HepG2 (cell line): ENCODE results near the gene C12orf56. TPM values are rescaled to one million over a fixed set of nuclear protein-coding genes. Genes with fewer than 3 reads are reported as not detected.

Experiments used
- ATAC-seq: fragments of 200-7000 bp; cut with Tn5 transposase; 3 replicates; pipeline ENCODE4 v1.9.1; 2020; ENCODE audit warnings: mild to moderate bottlenecking, moderate library complexity
- BruUV-seq: library from RNA; stranded (reverse); fragments of 400-500 nt; replicated peaks from 2 replicates; lab custom pipeline; 2021; lab: Mats Ljungman, UMichigan
- CTCF ChIA-PET: fragments of 300-600 bp; formaldehyde crosslinking; extraction: SDS; loops from one replicate; lab custom pipeline; 2021; ENCODE audit warnings: low total read pairs, inconsistent platforms, low intra/inter-chr PET ratio; lab: Yijun Ruan, JAX
- POLR2A ChIA-PET: fragments of 350-600 bp; sonication (Branson Sonifier 250); formaldehyde crosslinking; loops from one replicate; lab custom pipeline; 2020; ENCODE audit warnings: antibody characterized with exemption, inconsistent platforms; lab: Yijun Ruan, JAX
- DNase-seq: peaks from one replicate; pipeline ENCODE4 v3.0.0-alpha.2; 2015; ENCODE audit warnings: low spot score
- FAIRE-seq: peaks from 3 replicates; lab custom pipeline; 2011; peaks lifted over from hg19 to GRCh38; lab: Jason Lieb, UNC
- H2AFZ ChIP-seq: one replicate; pipeline ENCODE4 v1.6.1; 2011; ENCODE audit warnings: low read length, inconsistent platforms
- H3K27ac ChIP-seq: fragments of 300-600 bp; 3 replicates; pipeline ENCODE4 v1.8.0; 2011; ENCODE audit warnings: mixed run types, mild to moderate bottlenecking, mixed read lengths, low read length, inconsistent platforms; ENCODE audit not compliant: insufficient read depth; ENCODE audit errors: extremely low read length
- H3K27me3 ChIP-seq, 2 experiments: fragments of 200-600 bp in 1 of 2; 2 replicates in 1 of 2; 3 replicates in 1 of 2; pipeline versions ENCODE4 v1.6.0 to v1.8.0; 2011; ENCODE audit warnings: low read length in 2 of 2, mild to moderate bottlenecking in 2 of 2, moderate library complexity in 2 of 2, inconsistent platforms in 1 of 2; ENCODE audit not compliant: insufficient read depth in 2 of 2, control insufficient read depth in 1 of 2
- H3K36me3 ChIP-seq, 2 experiments: fragments of 200-600 bp in 1 of 2; replicated peaks in 1 of 2; 2 replicates in 1 of 2; 3 replicates in 1 of 2; pipeline versions ENCODE4 v1.5.1 to v1.8.0; 2011; ENCODE audit warnings: low read length in 2 of 2, inconsistent platforms in 1 of 2; ENCODE audit not compliant: insufficient read depth in 2 of 2, control insufficient read depth in 1 of 2
- H3K4me1 ChIP-seq: 2 replicates; pipeline ENCODE4 v1.5.1; 2012; ENCODE audit warnings: low read length, inconsistent platforms; ENCODE audit not compliant: insufficient read depth
- H3K4me2 ChIP-seq: 2 replicates; pipeline ENCODE4 v1.6.0; 2011; ENCODE audit warnings: low read depth, low read length, inconsistent platforms
- H3K4me3 ChIP-seq, 3 experiments: fragments of 200-600 bp in 1 of 3; sonication (generic), shearing (Covaris generic) in 1 of 3; replicated peaks in 1 of 3; 2 replicates each; pipeline ENCODE4 v1.5.1; 2011 to 2016; ENCODE audit warnings: low read length in 3 of 3, inconsistent platforms in 2 of 3, low read depth in 2 of 3, mild to moderate bottlenecking in 2 of 3, control low read depth in 1 of 3, mixed read lengths in 1 of 3; ENCODE audit not compliant: insufficient read depth in 1 of 3
- H3K79me2 ChIP-seq: one replicate; pipeline ENCODE4 v1.6.1; 2011; ENCODE audit warnings: low read length, inconsistent platforms; ENCODE audit not compliant: insufficient read depth
- H3K9ac ChIP-seq: 2 replicates; pipeline ENCODE4 v1.6.0; 2011; ENCODE audit warnings: mild to moderate bottlenecking, low read depth, low read length, inconsistent platforms; ENCODE audit not compliant: insufficient read depth
- H3K9me3 ChIP-seq: 2 replicates; pipeline ENCODE4 v1.5.1; 2012; ENCODE audit warnings: mild to moderate bottlenecking, low read length
- H4K20me1 ChIP-seq: 2 replicates; pipeline ENCODE4 v1.6.0; 2011; ENCODE audit warnings: inconsistent platforms, mild to moderate bottlenecking, low read length, moderate library complexity; ENCODE audit not compliant: insufficient read depth
- CEBPB ChIP-seq: IDR thresholded peaks from 2 replicates; pipeline ENCODE4 v1.6.1; 2011; ENCODE audit warnings: low read depth, low read length, improper control_type of control experiment, borderline replicate concordance
- ELF4 ChIP-seq: sonication (generic); formaldehyde crosslinking; IDR thresholded peaks from 2 replicates; pipeline ENCODE4 v1.5.0; 2020; ENCODE audit warnings: missing genetic modification reagents, mild to moderate bottlenecking, moderate library complexity, borderline replicate concordance
- HOXA5 ChIP-seq: sonication (generic); formaldehyde crosslinking; IDR thresholded peaks from 2 replicates; pipeline ENCODE4 v1.4.0; 2020; ENCODE audit warnings: missing genetic modification reagents
- PCBP2 ChIP-seq: fragments of 200-400 bp; formaldehyde crosslinking; optimal IDR thresholded peaks from 2 replicates; pipeline ENCODE3; 2018; ENCODE audit warnings: low read length, low read depth; ENCODE audit not compliant: poor library complexity, severe bottlenecking
- RARA ChIP-seq: IDR thresholded peaks from 2 replicates; pipeline ENCODE4 v1.6.1; 2016; ENCODE audit warnings: missing genetic modification reagents, missing compliant biosample characterization
- ZMYM2 ChIP-seq: sonication (generic); formaldehyde crosslinking; IDR thresholded peaks from 2 replicates; pipeline ENCODE4 v1.8.0; 2022; ENCODE audit warnings: mild to moderate bottlenecking, missing genetic modification reagents
- WGBS: methylation state at CpG from one replicate; pipeline ENCODE4 v1.1.6; 2017; ENCODE audit warnings: low lambda C conversion rate; 5-methylcytosine and 5-hydroxymethylcytosine counted together
- in situ Hi-C: cut with HindIII; loops from 2 replicates; pipeline ENCODE4 v1.10.0; 2017; ENCODE audit warnings: low pct_unique_long_range_greater_than_20kb; ENCODE audit not compliant: extremely low pct_ligation_motif_present
- intact Hi-C: fragments of 100-400 bp; cut with micrococcal nuclease; formaldehyde crosslinking; loops from one replicate; pipeline ENCODE4 v1.10.0; 2022; ENCODE audit not compliant: unreplicated experiment
- polyA plus RNA-seq, 8 experiments: library from polyadenylated mRNA; depleted of rRNA in 3 of 8; stranded (reverse) in 7 of 8; unstranded in 1 of 8; fragments of >200 nt; fragmentation: Illumina TruSeq in 4 of 8; extraction: Trizol in 4 of 8; gene quantifications; 2 replicates each; pipeline versions ENCODE4 v1.2.1 to v1.2.3, GENCODE V29; 2011 to 2016; ENCODE audit warnings: low read depth in 4 of 8, missing spikeins in 1 of 8, mixed read lengths in 1 of 8; ENCODE audit not compliant: insufficient read depth in 1 of 8
- total RNA-seq, 5 experiments: library from RNA; depleted of rRNA; stranded (reverse); fragments of >200 nt; fragmentation: Illumina TruSeq; extraction: Trizol; gene quantifications; 2 replicates each; pipeline ENCODE4 v1.2.3, GENCODE V29; 2016; ENCODE audit warnings: low read depth in 1 of 5
- TF ChIP-seq, protein P1 (sequence below): sonication (generic); formaldehyde crosslinking; IDR thresholded peaks from 2 replicates; pipeline ENCODE4 v1.5.1; 2020; ENCODE audit warnings: missing genetic modification reagents, mild to moderate bottlenecking, borderline replicate concordance

Gene C12orf56
- total and polyA plus RNA-seq, 2 of the 13 experiments (the other 11 are each of a cell fraction or from before 2014, with no cell fraction given) = 0.07 TPM; not detected in 1

DNA sequence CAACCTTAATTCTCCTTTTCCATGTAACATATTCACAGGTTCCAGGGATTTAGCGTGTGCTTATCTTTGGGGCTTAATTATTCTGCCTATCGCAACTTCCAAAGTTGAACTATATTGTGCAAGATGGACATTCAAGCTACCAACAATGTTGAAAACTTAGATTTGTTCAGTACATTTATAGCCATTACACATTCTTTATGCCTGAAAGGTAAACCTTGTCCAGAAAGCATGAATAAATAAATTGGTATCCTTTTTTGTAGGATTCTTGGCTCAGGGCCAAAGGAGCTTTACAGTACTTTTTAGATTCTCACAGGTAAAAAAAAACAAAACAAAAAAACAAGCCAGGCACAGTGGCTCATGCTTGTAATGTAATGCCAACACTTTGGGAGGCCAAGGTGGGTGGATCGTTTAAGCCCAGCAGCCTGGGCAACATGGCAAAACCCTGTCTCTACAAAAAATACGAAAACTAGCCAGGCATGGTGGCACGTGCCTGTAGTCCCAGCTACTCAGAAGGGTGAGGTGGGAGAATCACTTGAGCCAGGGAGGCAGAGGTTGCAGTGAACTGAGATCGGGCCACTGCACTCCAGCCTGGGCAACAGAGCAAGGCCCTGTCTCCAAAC, 3.3 kb downstream of the C12orf56 start:
- intact Hi-C loops (no loop called here), in situ Hi-C loops (no loop called here)
- ChIA-PET POLR2A (interaction anchor here (1.4 kb wide), 1 partner anchor 17 kb away, joined by 3 read pairs; the partner anchor contains the start of gene XPOT), CTCF (no interaction called here)
- Histone ChIP-seq H3K9me3 (no peaks in the 10 kb centered on the region), H4K20me1 (no peaks in the 10 kb centered on the region), H3K36me3 (no peaks in the 10 kb centered on the region), H3K79me2 (no peaks in the 10 kb centered on the region), H3K9ac (no peak overlapping the region), H2AFZ (no peak overlapping the region), H3K27me3 (peaks cover 0 to 18% of the 10 kb centered on the region in 2 experiments; a peak in 3 of 5 replicates), H3K4me2 (no peak overlapping the region), H3K27ac (no peak overlapping the region), H3K4me3 (no peak overlapping the region), H3K4me1 (peaks cover 11% of the 10 kb centered on the region; the same call in 1 of the 2 replicates)
- TF ChIP-seq CEBPB (0 out of 2 replicates have a peak, but pooled peaks have one; percentile 36), RARA (no peak), PCBP2 (no peak)
- no peak for DNase-seq
- FAIRE-seq = no peak
- BruUV-seq = no TSS peak
- 35% methylated on average over 6 of the region's 6 CpGs for WGBS
- no peak for ATAC-seq

DNA sequence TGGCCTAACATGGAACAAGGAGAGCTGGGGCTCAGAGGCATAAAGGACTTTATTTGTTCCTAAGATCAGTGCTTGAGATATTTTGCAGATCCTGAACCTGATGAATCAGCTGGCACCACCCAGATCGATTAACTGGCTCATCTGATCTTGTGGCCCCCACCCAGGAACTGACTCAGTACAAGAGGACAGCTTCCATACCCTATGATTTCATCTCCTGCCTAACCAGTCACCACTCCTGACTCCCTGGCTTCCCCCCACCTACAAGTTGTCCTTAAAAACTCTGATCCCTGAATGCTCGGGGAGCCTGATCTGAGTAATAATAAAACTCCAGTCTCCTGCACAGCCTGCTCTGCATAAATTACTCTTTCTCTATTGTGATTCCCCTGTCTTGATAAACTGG, 5.1 kb downstream of the C12orf56 start:
- peaks cover 0 to 11% of the 10 kb centered on the region in 2 experiments; a peak in 3 of 5 replicates for H3K27me3 ChIP-seq
- peaks cover 3% of the 10 kb centered on the region for H3K9me3 ChIP-seq
- ATAC-seq (no peak), FAIRE-seq (no peak), DNase-seq (no peak)
- ChIA-PET CTCF (no interaction called here), POLR2A (no interaction called here)
- H3K9ac ChIP-seq = no peak overlapping the region
- no peak overlapping the region for H3K27ac ChIP-seq
- H3K4me3 ChIP-seq = no peak overlapping the region
- H3K79me2 ChIP-seq = no peaks in the 10 kb centered on the region
- H3K4me1 ChIP-seq = peaks cover 5% of the 10 kb centered on the region; the same call in 1 of the 2 replicates
- intact Hi-C loops = no loop called here
- BruUV-seq = no TSS peak
- no peak overlapping the region for H3K4me2 ChIP-seq
- in situ Hi-C loops = no loop called here
- no peaks in the 10 kb centered on the region for H3K36me3 ChIP-seq
- no peak for TF ChIP-seq ZMYM2 (CRISPR knock-in tag)
- TF ChIP-seq, protein P1, sequence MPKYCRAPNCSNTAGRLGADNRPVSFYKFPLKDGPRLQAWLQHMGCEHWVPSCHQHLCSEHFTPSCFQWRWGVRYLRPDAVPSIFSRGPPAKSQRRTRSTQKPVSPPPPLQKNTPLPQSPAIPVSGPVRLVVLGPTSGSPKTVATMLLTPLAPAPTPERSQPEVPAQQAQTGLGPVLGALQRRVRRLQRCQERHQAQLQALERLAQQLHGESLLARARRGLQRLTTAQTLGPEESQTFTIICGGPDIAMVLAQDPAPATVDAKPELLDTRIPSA (CRISPR knock-in tag) = no peak
- no peak for TF ChIP-seq HOXA5 (CRISPR knock-in tag)
- no peak for TF ChIP-seq ELF4
- H2AFZ ChIP-seq = no peak overlapping the region
- H4K20me1 ChIP-seq = no peaks in the 10 kb centered on the region
- 44% methylated on average over 2 of the region's 2 CpGs for WGBS
